Vagina (tissue), 2 donors: ENCODE data around the gene HSPB3.

Experiments used
- POLR2A ChIP-seq, 2 donors: fragments of 450-650 bp; IDR thresholded peaks; one replicate each; pipeline ENCODE4 v1.6.1; 2017; ENCODE audit warnings: antibody characterized with exemption in 2 of 2, mild to moderate bottlenecking in 2 of 2, moderate library complexity in 2 of 2
- TF ChIP-seq, protein P1 (sequence below), 3 experiments: fragments of 450-650 bp in 2 of 3; fragments of 200-600 bp in 1 of 3; sonication (generic) in 1 of 3; IDR thresholded peaks; one replicate each; pipeline ENCODE4 v1.5.1; 2017 to 2019; ENCODE audit warnings: antibody characterized with exemption in 3 of 3, mild to moderate bottlenecking in 2 of 3, moderate library complexity in 2 of 3

DNA sequence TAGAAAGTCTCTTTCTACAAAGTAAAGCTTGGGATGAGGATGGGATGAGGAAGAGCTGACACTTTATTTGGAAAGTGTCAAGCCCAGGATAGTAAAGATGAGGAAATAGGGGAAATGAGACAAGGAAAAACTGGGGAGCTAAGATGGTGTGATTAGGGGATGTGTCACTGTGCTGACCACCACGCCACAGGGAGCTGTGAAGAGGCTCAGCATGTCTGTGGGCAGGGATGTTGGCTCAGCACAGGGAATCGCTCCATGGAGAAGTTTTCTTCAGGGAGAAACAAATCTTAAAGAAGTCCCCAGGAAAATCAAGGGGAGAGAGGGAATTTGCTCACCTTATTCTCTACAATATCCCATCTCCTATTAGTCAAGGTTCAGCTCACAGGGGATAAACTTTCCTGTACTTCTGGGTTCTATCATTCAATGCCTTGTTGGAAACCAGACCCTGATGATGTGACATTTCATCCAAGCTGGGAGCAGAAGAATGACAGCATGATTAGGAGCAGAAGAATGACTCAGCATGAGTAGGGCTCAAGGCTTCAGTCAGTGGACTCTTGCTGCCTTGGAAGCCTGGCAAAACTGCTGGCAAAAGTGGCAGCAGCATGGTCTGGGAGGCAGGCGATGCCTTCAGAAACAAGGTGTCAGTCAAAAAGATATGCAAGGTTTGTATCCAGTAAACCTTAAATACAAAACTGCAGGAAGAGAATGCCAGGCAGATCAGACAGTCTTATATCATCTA is 4.9 kb downstream of the HSPB3 start:
- TF ChIP-seq, protein P1, sequence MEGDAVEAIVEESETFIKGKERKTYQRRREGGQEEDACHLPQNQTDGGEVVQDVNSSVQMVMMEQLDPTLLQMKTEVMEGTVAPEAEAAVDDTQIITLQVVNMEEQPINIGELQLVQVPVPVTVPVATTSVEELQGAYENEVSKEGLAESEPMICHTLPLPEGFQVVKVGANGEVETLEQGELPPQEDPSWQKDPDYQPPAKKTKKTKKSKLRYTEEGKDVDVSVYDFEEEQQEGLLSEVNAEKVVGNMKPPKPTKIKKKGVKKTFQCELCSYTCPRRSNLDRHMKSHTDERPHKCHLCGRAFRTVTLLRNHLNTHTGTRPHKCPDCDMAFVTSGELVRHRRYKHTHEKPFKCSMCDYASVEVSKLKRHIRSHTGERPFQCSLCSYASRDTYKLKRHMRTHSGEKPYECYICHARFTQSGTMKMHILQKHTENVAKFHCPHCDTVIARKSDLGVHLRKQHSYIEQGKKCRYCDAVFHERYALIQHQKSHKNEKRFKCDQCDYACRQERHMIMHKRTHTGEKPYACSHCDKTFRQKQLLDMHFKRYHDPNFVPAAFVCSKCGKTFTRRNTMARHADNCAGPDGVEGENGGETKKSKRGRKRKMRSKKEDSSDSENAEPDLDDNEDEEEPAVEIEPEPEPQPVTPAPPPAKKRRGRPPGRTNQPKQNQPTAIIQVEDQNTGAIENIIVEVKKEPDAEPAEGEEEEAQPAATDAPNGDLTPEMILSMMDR (IDR thresholded peaks at IDR 0.05) = no peak
- TF ChIP-seq POLR2A (IDR thresholded peaks at IDR 0.05) = no peak
